BLaER1 (cell line): ENCODE measurements around the gene ZNF638.
A peak's percentile ranks its signal among the peaks of the same experiment; 100 is the strongest.

Experiments
- H3K27ac ChIP-seq: shearing (Covaris generic); formaldehyde crosslinking; 2 replicates; pipeline ENCODE4 v1.8.1; 2022
- H3K27me3 ChIP-seq: shearing (Covaris generic); formaldehyde crosslinking; 2 replicates; pipeline ENCODE4 v1.8.1; 2022
- H3K36me3 ChIP-seq: shearing (Covaris generic); formaldehyde crosslinking; 2 replicates; pipeline ENCODE4 v1.8.1; 2022
- H3K4me1 ChIP-seq: shearing (Covaris generic); formaldehyde crosslinking; 2 replicates; pipeline ENCODE4 v1.8.1; 2022
- H3K4me2 ChIP-seq: shearing (Covaris generic); formaldehyde crosslinking; 2 replicates; pipeline ENCODE4 v1.8.1; 2022
- H3K4me3 ChIP-seq: shearing (Covaris generic); formaldehyde crosslinking; 2 replicates; pipeline ENCODE4 v1.8.1; 2022
- H3K9ac ChIP-seq: shearing (Covaris generic); formaldehyde crosslinking; 2 replicates; pipeline ENCODE4 v1.8.1; 2022
- H3K9me3 ChIP-seq: shearing (Covaris generic); formaldehyde crosslinking; 2 replicates; pipeline ENCODE4 v1.8.1; 2022
- H4K20me1 ChIP-seq: shearing (Covaris generic); formaldehyde crosslinking; 2 replicates; pipeline ENCODE4 v1.8.1; 2022
- Cebpa-rat ChIP-seq: shearing (Covaris generic); IDR thresholded peaks from 2 replicates; pipeline ENCODE4 v1.8.1; 2022

Gene ZNF638

DNA sequence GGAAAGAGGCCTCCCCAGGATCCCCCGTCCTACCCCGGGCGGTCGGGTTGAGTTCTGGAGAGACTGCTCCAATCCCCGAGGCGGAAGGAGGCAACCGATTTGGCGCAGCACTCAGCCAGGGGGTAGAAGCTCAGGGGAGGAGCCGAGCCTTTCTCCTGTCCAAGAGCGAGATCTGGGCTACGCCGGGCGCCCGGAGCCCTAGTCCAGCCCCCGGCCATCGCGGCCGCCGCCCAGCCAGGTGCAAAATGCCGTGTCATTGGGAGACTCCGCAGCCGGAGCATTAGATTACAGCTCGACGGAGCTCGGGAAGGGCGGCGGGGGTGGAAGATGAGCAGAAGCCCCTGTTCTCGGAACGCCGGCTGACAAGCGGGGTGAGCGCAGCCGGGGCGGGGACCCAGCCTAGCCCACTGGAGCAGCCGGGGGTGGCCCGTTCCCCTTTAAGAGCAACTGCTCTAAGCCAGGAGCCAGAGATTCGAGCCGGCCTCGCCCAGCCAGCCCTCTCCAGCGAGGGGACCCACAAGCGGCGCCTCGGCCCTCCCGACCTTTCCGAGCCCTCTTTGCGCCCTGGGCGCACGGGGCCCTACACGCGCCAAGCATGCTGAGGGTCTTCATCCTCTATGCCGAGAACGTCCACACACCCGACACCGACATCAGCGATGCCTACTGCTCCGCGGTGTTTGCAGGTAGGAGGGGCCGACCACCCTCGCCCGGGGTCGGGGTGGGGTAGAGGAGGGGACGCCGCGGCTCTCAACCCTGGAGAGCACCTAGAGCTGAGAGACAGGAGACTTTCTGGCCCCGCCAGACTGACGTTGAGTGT lies 122.0 kb downstream of the ZNF638 start, which contains the start of gene DYSF:
TSS of gene DYSF (plus strand) at position 158 of the 817 bp plus-strand sequence.
- peaks cover 90% of the 10 kb centered on the region for H3K4me1 ChIP-seq
- H3K9ac ChIP-seq, result peak within 1 kb of the TSS; percentile 70
- peak within 1 kb of the TSS; percentile 69 for H3K4me3 ChIP-seq
- peaks cover 18% of the 10 kb centered on the region for H3K27me3 ChIP-seq
- H3K4me2 ChIP-seq, result peak within 1 kb of the TSS; percentile 96
- no peaks in the 10 kb centered on the region for H4K20me1 ChIP-seq
- no peak for TF ChIP-seq Cebpa-rat
- H3K27ac ChIP-seq, result peak within 1 kb of the TSS; percentile 44; the same call in 1 of the 2 replicates
- H3K36me3 ChIP-seq, result no peaks in the 10 kb centered on the region
- no peaks in the 10 kb centered on the region for H3K9me3 ChIP-seq

DNA sequence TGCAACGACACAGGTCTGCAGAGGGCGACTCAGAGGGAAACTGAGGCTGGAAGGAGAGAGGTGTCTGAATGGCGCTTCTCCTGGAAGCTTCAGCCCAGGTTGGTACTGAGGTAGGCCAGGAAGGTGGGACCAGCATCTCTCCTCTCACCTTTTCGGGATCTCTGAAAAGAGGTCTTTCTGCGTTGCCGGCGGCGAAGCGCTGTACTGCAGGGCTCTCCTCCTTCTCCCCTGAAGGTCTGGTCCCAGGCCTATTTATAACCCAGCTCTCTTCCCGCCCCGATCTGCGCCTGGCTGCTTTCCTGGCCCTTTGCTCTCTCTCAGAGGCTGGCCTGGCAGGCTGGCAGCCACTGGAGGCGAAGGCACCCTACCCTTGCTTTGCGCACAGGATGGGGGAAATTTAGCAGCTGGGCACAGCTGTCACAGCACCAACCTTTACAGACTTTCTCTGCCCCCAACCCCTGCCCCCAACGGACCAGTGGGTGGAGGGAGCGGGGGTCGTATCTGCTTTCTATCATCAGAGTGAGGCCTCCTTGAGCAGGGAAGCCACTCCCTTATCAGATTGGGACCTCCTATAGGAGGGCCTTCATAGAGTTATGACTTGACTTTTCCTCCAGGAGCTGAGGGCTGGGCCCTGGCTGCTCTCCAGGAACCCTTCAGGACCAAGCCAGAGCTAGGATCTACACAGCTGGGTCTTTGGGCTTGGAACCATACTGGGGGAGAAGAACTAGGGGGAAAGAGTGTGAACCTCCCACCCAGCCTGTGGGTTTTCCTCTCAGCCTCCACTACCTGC lies 122.8 kb downstream of the ZNF638 start:
- peak overlapping the region; percentile 70; the same call in 1 of the 2 replicates for H3K9ac ChIP-seq
- H4K20me1 ChIP-seq, result no peaks in the 10 kb centered on the region
- H3K27me3 ChIP-seq, result peaks cover 18% of the 10 kb centered on the region
- no peak for TF ChIP-seq Cebpa-rat
- no peaks in the 10 kb centered on the region for H3K9me3 ChIP-seq
- peaks cover 82% of the 10 kb centered on the region for H3K4me1 ChIP-seq
- peak overlapping the region; percentile 69 for H3K4me3 ChIP-seq
- peak overlapping the region; percentile 96 for H3K4me2 ChIP-seq
- H3K27ac ChIP-seq, result peak overlapping the region; percentile 79; the same call in 1 of the 2 replicates
- no peaks in the 10 kb centered on the region for H3K36me3 ChIP-seq

DNA sequence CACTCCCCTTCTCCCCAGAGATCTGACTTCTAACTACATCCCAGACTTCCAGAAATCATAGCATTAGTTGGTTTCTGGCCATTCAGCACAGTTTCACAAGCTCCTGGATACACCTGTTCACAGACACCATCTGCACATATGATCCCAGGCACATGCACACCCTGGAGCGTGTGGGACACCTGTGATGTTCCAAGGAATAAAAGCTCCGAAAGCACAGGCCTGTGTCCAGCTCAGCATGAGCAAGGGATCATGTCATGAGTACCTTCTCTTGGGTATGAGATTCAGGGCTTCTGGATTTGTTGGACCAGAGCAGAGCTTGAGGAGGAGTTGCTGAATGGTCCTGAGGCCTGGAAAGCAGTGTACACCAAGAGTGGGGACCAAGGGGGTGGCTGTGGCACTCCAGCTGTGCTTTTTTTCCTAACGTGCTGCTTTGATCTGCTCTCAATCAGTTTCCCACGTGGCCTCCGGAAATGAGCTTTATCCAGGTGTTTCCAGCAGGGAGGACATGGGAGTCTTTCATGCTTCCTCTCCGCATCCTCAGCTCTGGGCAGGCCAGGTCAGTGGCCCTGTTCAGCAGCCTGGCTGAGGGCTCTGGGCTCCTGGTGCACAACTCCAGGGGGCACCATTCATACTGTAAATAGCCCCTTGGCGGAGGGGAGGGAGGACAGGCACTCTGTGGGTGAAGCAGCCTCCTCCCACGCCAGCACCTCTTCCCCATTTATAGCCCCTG lies 123.6 kb downstream of the ZNF638 start:
- TF ChIP-seq Cebpa-rat, result no peak
- H3K4me2 ChIP-seq, result peak overlapping the region; percentile 96
- H3K27me3 ChIP-seq, result peaks cover 18% of the 10 kb centered on the region
- no peaks in the 10 kb centered on the region for H3K9me3 ChIP-seq
- H3K4me3 ChIP-seq, result peak overlapping the region; percentile 69
- H3K36me3 ChIP-seq, result no peaks in the 10 kb centered on the region
- H4K20me1 ChIP-seq, result no peaks in the 10 kb centered on the region
- peaks cover 74% of the 10 kb centered on the region for H3K4me1 ChIP-seq
- H3K9ac ChIP-seq, result peak overlapping the region; percentile 70
- peak overlapping the region; percentile 79 for H3K27ac ChIP-seq

DNA sequence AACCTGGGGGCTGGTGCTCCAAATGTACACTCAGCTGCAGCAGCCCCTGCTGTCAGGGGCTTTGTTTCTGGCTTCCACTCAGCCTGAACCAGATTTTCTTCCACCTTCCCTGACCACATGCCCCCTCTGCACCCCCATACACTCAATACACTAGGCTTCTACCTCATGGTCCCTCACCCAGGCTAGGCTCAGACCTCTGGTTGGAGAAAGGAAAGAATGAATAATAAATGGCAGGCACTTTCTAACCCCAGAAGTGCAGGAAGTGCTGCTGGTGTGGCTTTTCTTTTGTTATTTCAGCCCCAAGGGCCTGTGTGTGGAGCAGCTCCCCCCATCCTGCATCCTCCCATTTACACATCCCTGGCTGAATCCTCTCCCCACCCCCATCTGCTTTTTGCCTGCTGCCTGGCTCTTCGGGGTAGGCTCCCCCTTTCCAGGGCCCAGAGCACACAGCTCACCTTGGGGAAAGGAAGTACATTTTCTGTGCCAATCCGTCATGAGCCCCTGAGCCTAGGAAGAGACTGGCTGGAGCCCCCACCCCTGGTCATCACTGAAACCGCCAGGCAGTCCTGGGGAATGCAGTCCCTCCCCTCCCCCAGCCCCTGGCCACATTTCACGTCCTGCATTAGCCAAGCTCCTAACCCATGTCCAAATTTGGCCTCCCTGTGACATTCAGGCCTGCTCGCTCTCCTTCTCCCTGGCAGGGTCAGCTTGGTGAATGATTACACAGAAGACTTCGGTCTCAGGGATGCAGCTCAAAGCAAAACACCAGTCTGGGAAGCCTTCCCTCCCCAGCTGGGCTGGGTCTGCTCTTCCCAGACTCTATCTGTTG lies 124.4 kb downstream of the ZNF638 start:
- Histone ChIP-seq H3K4me1 (peaks cover 70% of the 10 kb centered on the region), H3K36me3 (no peaks in the 10 kb centered on the region), H3K27me3 (peaks cover 18% of the 10 kb centered on the region), H3K4me2 (peak overlapping the region; percentile 96), H3K4me3 (peak overlapping the region; percentile 69), H4K20me1 (no peaks in the 10 kb centered on the region), H3K27ac (peak overlapping the region; percentile 79), H3K9me3 (no peaks in the 10 kb centered on the region), H3K9ac (peak overlapping the region; percentile 70)
- TF ChIP-seq Cebpa-rat, result no peak

DNA sequence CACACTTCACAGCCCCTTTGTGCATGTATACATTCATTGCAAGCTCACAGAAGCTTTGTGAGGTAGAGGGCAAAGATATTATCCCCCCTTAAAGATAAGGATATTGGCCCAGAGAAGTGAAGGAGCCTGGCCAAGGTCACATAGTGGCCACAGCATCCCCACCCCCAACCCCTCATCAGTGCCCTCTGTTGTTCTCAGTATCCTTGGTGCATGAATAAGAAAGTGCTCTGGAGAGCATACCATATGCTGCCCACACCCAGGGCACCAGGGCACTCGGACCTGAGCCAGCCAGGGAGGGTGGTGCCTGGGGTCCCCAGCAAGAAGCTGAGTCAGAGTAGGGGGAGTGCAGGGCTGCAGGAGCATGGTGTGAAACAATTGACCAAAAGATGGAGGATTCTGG lies 125.0 kb downstream of the ZNF638 start:
- Histone ChIP-seq H3K27ac (peak overlapping the region; percentile 79; the same call in 1 of the 2 replicates), H3K4me1 (peaks cover 63% of the 10 kb centered on the region), H3K4me3 (no peak overlapping the region), H3K4me2 (peak overlapping the region; percentile 96), H3K9ac (no peak overlapping the region), H4K20me1 (no peaks in the 10 kb centered on the region), H3K36me3 (no peaks in the 10 kb centered on the region), H3K27me3 (peaks cover 18% of the 10 kb centered on the region), H3K9me3 (no peaks in the 10 kb centered on the region)
- no peak for TF ChIP-seq Cebpa-rat

DNA sequence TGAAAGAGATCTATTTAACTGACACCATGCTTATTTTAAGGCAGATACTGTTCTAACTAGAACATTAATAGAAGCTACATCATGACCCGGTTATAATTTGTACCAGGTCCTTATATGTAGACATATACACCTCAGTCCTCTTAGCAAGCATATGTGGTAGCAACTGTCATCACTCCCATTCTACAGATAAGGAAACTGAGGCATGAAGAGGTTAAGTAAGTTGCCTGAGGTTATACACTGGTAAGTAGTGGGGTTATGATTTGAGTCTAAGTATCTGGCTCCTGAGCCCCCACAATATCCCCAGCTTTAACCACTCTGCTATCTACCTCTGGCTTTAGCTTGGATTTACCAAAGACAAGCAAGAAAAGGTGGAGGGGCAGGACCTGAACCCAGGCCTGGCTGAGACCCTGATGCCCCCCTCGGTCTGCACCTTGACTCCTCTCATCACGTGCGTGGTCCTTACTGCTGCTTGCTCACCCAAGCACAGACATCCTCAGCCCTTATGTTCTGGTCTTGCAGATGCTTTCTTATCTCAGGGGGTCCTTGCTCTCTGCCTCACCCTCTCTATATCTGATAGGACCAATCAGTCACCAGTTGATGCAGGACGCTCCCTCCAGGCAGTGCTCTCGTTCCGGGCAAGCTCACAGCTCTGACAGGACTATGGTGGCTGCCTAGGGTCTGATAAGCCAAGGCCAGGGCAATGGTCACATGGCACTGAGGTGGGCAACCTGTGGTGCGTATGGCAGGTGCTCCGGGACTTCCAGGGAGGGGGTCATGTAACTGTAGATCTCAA lies 125.7 kb downstream of the ZNF638 start:
- Histone ChIP-seq H3K9ac (no peak overlapping the region), H3K27ac (no peak overlapping the region), H4K20me1 (no peaks in the 10 kb centered on the region), H3K27me3 (peaks cover 18% of the 10 kb centered on the region), H3K4me1 (peaks cover 56% of the 10 kb centered on the region), H3K9me3 (peaks cover 5% of the 10 kb centered on the region), H3K4me2 (no peak overlapping the region), H3K4me3 (no peak overlapping the region), H3K36me3 (no peaks in the 10 kb centered on the region)
- TF ChIP-seq Cebpa-rat, result no peak

DNA sequence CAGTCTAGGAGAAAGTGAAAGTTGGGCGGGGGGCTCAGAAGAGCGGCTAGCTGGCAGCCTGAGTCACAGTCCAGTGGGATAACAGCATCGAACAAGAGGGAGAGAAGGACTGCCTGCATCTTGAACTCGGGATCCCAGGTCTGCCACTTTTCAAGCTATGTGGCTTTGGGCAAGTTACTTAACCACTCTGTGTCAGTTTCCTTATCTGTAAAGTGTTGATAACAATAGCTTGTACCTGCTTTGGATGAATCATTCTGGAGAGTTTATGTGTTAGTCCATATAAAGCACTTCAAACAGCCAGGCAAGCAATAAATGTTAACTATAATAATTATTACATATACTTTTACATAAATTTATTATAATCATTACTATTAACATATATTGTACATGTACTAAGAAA lies 126.3 kb downstream of the ZNF638 start:
- peaks cover 11% of the 10 kb centered on the region for H3K9me3 ChIP-seq
- no peak overlapping the region for H3K27ac ChIP-seq
- H3K4me3 ChIP-seq, result no peak overlapping the region
- TF ChIP-seq Cebpa-rat, result no peak
- H3K36me3 ChIP-seq, result no peaks in the 10 kb centered on the region
- H3K27me3 ChIP-seq, result peaks cover 18% of the 10 kb centered on the region
- no peak overlapping the region for H3K4me2 ChIP-seq
- peaks cover 50% of the 10 kb centered on the region for H3K4me1 ChIP-seq
- H3K9ac ChIP-seq, result no peak overlapping the region
- no peaks in the 10 kb centered on the region for H4K20me1 ChIP-seq

DNA sequence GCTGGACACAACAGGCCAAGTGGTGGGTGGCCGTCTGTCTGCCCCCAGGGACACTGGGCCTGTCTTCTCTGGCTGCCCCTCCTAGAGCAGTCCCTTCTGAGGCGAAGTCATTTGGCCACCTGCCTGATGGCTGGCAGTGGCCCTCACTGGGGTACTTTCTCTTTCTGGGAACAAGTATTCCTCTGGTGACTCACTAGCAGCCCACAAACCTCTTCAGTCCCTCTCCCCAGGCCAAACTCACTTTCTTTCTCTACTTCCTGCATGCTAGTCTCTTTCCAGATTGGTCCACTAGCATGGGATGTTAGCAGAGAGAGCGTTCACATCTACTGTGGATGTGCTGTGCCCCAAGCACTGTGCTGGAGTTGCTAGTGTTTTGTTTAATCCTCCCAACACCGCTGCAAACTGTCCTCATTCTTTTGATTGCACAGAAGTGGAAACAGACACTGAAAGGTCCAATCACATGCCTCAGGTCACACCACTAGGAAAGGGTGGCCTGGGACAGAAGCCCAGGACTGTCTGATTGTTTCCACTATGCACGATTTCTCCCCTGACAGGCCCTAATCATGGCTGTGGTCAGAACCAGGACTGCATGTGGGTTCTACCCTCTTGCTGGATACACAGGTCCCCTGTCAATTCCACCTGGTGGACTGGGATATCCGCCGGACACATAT lies 127.0 kb downstream of the ZNF638 start:
- Histone ChIP-seq H3K4me1 (peaks cover 44% of the 10 kb centered on the region), H3K4me2 (no peak overlapping the region), H3K9ac (no peak overlapping the region), H3K36me3 (no peaks in the 10 kb centered on the region), H3K4me3 (no peak overlapping the region), H3K27ac (no peak overlapping the region), H3K27me3 (peaks cover 14% of the 10 kb centered on the region), H3K9me3 (peaks cover 17% of the 10 kb centered on the region), H4K20me1 (no peaks in the 10 kb centered on the region)
- TF ChIP-seq Cebpa-rat, result no peak
